Activated naive CD4-positive, alpha-beta T cell treated with anti-CD3 and anti-CD28 coated beads, Interleukin-2, amount 50 U/mL, for 72 hours (primary cell): ENCODE measurements around the gene BIRC3. TPM values are rescaled to one million over a fixed set of nuclear protein-coding genes. Genes with fewer than 3 reads are reported as not detected.
A peak's percentile ranks its signal among the peaks of the same experiment; 100 is the strongest.

ENCODE experiments used
- ATAC-seq, 2 donors: fragments of 150-1000 bp; cut with Tn5 transposase; 2 replicates each; pipeline ENCODE4 v1.10.0; 2021; ENCODE audit warnings: mild to moderate bottlenecking in 2 of 2, moderate library complexity in 2 of 2
- DNase-seq, 2 donors: peaks; one replicate each; pipeline ENCODE4 v3.0.0; 2021 to 2022; ENCODE audit warnings: low spot score in 2 of 2
- H3K27ac Mint-ChIP-seq, 2 donors: one replicate each; pipeline ENCODE4 v1.8.0; 2022; ENCODE audit warnings: mild to moderate bottlenecking in 2 of 2, mixed read lengths in 2 of 2
- H3K36me3 Mint-ChIP-seq, 2 donors: one replicate each; pipeline ENCODE4 v1.8.0; 2022; ENCODE audit warnings: mixed read lengths in 2 of 2
- H3K9me3 Mint-ChIP-seq, 2 donors: one replicate each; pipeline ENCODE4 v1.8.0; 2022; ENCODE audit warnings: mixed read lengths in 2 of 2
- total RNA-seq, 2 donors: library from RNA; stranded (reverse); gene quantifications; one replicate each; pipeline ENCODE4 v1.2.3, GENCODE V29; 2022

BIRC3 gene
- total RNA-seq, 2 donors from 2014 or later: 131 to 355 TPM

DNA sequence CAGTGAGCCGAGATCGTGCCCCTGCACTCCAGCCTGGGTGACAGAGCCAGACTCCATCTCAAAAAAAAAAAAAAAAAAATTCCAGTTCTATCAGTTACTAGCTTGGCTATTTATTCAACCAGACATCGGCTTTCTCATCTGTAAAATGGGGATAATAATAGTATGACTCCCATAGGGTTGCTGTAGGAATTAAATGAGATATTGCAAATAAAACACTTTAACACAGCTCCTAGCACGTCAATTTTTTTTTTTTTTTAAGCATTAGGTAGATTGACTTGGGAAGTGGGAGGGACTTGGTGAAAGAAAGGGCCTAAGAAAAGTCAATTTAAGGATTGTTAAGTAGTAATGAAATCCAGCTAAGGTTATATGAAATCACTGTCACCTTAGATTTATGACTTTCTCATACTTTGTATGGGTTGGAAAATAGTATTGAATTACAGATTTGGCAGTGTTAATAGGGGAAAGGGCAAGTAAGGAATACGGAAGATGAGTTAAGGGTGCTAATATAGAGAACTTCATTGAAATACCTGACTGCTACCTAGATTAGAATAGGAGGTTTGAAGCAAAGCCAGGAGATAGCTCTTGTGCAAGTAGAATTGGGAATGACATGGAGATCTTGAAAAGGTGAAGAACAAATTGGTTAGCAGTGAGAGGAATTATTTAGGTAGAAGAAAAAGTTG is 58.6 kb downstream of the BIRC3 start:
- Mint-ChIP-seq H3K9me3 (no peaks in the 10 kb centered on the region), H3K27ac (no peak overlapping the region), H3K36me3 (peaks cover 6 to 38% of the 10 kb centered on the region in 2 donors)
- ATAC-seq: no peak
- no peak for DNase-seq

DNA sequence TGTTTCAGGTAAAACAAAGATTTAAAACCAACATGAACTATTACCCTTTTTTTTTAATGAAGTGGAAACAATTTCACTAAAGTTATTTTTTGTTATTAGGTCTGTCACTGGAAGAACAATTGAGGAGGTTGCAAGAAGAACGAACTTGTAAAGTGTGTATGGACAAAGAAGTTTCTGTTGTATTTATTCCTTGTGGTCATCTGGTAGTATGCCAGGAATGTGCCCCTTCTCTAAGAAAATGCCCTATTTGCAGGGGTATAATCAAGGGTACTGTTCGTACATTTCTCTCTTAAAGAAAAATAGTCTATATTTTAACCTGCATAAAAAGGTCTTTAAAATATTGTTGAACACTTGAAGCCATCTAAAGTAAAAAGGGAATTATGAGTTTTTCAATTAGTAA is 60.6 kb downstream of the BIRC3 start:
- ATAC-seq (no peak), DNase-seq (no peak)
- Mint-ChIP-seq H3K9me3 (no peaks in the 10 kb centered on the region), H3K36me3 (peaks cover 5 to 33% of the 10 kb centered on the region in 2 donors), H3K27ac (no peak overlapping the region)

DNA sequence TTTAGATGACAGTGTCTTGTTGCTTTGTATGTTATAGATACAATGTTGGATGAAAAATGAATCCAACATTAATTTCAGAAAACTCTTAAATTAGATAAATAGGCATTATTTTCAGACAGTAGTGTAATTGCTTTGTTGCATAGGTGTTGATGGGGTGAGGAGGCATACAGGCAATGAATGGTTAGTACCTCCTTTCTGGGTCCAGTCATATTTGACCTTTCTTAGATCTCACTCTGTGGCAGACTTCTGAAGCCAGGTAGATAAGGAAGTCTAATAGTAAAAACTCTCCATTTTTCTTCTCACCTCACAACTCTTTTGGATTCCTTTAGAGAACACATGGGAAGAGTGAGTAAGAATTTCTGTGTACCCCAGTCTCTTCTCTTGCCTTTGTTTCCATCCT is 61.5 kb downstream of the BIRC3 start:
- DNase-seq: no peak
- H3K36me3 Mint-ChIP-seq: peaks cover 11 to 29% of the 10 kb centered on the region in 2 donors
- peak; percentile 72 to 90 for ATAC-seq
- H3K27ac Mint-ChIP-seq: peak overlapping the region in 1 of 2 donors; percentile 25
- no peaks in the 10 kb centered on the region for H3K9me3 Mint-ChIP-seq

GRCh38 chr11:102382384-102382783 is 65.1 kb downstream of the BIRC3 start:
- no peak overlapping the region for H3K27ac Mint-ChIP-seq
- H3K9me3 Mint-ChIP-seq: no peaks in the 10 kb centered on the region
- peaks cover 12 to 41% of the 10 kb centered on the region in 2 donors for H3K36me3 Mint-ChIP-seq
- ATAC-seq (no peak), DNase-seq (no peak)

- Mint-ChIP-seq H3K36me3 (peaks cover 21 to 37% of the 10 kb centered on the region in 2 donors), H3K9me3 (peaks cover 4 to 5% of the 10 kb centered on the region in 2 donors), H3K27ac (no peak overlapping the region)
- ATAC-seq (no peak), DNase-seq (no peak)
Observed at GRCh38 chr11:102383839-102384238, 66.6 kb downstream of the BIRC3 start.

DNA sequence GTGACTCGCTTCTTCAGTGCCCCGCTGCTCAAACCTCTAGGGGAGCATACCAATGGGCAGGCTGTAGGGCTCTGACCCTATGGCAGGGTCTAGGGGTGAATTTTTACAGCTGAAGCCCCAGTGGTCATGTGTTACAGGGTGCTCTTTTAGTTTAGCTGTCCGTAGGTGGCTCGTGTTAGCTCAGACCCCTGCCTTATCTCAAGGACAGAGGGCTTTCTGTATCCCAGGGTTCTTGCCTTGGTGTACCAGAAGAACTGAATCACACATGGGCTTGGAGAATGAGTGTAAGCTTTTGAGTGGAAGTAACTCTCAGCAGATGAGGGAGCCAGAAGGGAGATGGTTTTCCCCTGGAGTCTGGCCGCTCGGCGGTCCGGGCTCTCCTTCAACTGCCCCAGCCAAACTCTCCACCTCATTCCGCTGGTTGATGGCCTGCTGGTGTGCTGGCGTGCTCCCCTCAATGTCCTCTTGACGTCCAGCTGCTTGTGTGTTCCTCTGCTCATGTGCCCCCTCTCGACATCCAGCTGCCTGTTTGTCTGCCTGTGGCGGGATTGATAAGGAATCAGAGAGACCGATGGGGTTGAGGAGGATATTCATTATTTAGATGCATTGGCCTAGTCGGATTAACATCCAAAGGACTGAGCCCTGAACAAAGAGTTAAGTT is 67.3 kb downstream of the BIRC3 start:
- ATAC-seq: no peak
- peak overlapping the region; percentile 17 to 47 for H3K27ac Mint-ChIP-seq

GRCh38 chr11:102385085-102386007 is 68.1 kb downstream of the BIRC3 start:
- ATAC-seq (no peak), DNase-seq (no peak)
- Mint-ChIP-seq H3K27ac (peak overlapping the region; percentile 17 to 47), H3K9me3 (peaks cover 4 to 12% of the 10 kb centered on the region in 2 donors), H3K36me3 (peaks cover 26 to 44% of the 10 kb centered on the region in 2 donors)

More for the DNA sequence above, 67.3 kb downstream of the BIRC3 start:
- Mint-ChIP-seq H3K36me3 (peaks cover 26 to 43% of the 10 kb centered on the region in 2 donors), H3K9me3 (peaks cover 4 to 12% of the 10 kb centered on the region in 2 donors)
- DNase-seq: no peak

- ATAC-seq: peak in 1 of 2 donors; percentile 46
- H3K36me3 Mint-ChIP-seq: peaks cover 21 to 36% of the 10 kb centered on the region in 2 donors
- no peak for DNase-seq
Observed at GRCh38 chr11:102386136-102386734, 69.0 kb downstream of the BIRC3 start.

GRCh38 chr11:102387043-102387781 is 69.9 kb downstream of the BIRC3 start:
- H3K27ac Mint-ChIP-seq: no peak overlapping the region
- peaks cover 21 to 38% of the 10 kb centered on the region in 2 donors for H3K36me3 Mint-ChIP-seq
- ATAC-seq: no peak
- H3K9me3 Mint-ChIP-seq: peaks cover 4 to 12% of the 10 kb centered on the region in 2 donors
- no peak for DNase-seq

More at GRCh38 chr11:102386136-102386734, 69.0 kb downstream of the BIRC3 start:
- Mint-ChIP-seq H3K27ac (no peak overlapping the region), H3K9me3 (peaks cover 4 to 12% of the 10 kb centered on the region in 2 donors)

Other genes starting within 250 kb of the BIRC3 start
- gene YAP1, start 207.0 kb upstream of the BIRC3 start, total RNA-seq: under 1 TPM; 0.62 to 0.75 TPM
- 10 to 100 TPM; 40.7 to 67.6 TPM for gene BIRC2, start 29.7 kb downstream of the BIRC3 start, total RNA-seq
- 100 to 1,000 TPM; 193 to 330 TPM for gene TMEM123, start 135.3 kb downstream of the BIRC3 start, total RNA-seq
- gene MMP7, start 213.3 kb downstream of the BIRC3 start, total RNA-seq: not detected